GM12874 (cell line): ENCODE data around the gene BACH2.

Source experiments
- CTCF ChIP-seq: IDR thresholded peaks from 2 replicates; pipeline ENCODE4 v1.5.1; 2011; ENCODE audit warnings: low read depth, mild to moderate bottlenecking, control low read depth, low read length, moderate library complexity; ENCODE audit not compliant: insufficient read depth

Gene BACH2

GRCh38 chr6:90106449-90106848, 190.2 kb downstream of the BACH2 start:
- TF ChIP-seq CTCF = no peak

- TF ChIP-seq CTCF = no peak
Observed at GRCh38 chr6:90105506-90106170, 191.0 kb downstream of the BACH2 start.

- no peak for TF ChIP-seq CTCF
Observed at GRCh38 chr6:90103056-90103800, 193.4 kb downstream of the BACH2 start.

- no peak for TF ChIP-seq CTCF
Observed at GRCh38 chr6:90101403-90101802, 195.2 kb downstream of the BACH2 start.

GRCh38 chr6:90100059-90100665, 196.5 kb downstream of the BACH2 start:
- TF ChIP-seq CTCF = no peak

GRCh38 chr6:90098627-90099026, 198.0 kb downstream of the BACH2 start:
- TF ChIP-seq CTCF = no peak

- TF ChIP-seq CTCF = no peak
Observed at GRCh38 chr6:90098001-90098531, 198.6 kb downstream of the BACH2 start.
